ENCODE results near the gene GALNT18. TPM values are rescaled to one million over a fixed set of nuclear protein-coding genes. Genes with fewer than 3 reads are reported as not detected.

GALNT18 gene
- total and polyA plus RNA-seq, 2 of the 4 experiments (the other 2 are of a cell fraction), result 9.5 to 11.3 TPM

DNA sequence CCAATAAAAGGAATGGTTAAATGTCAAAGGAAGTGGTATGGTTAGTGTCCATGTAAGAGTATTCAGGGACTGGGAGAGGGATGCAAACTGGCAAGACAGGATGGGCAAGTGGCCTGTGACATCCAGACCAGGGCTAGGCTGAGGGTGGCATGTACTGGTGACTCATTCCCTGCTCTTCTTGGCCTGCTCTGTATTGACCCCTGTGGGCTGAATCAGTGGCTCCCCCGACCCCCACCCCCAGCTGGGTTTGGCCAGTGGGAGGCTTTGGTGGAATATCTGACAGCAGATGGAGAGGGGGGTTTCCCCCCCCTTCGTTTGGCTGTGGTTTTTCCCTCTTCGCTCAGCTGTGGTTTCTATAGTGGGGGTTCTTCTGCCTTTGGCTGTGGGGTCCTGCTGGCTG lies 356.5 kb downstream of the GALNT18 start:
- no peaks in the 10 kb centered on the region for H3K79me1 ChIP-seq (ENCODE audit: low read depth in 1 of 2, low read length in 2 of 2)
- no peak overlapping the region for H3K9ac ChIP-seq (ENCODE audit: low read depth, low read length)
- H2BK120ac ChIP-seq (ENCODE audit: low read depth, low read length), result no peak overlapping the region
- ATAC-seq (ENCODE audit: low read depth) (no peak), DNase-seq (no peak)
- H4K20me1 ChIP-seq (ENCODE audit: insufficient read depth, low read length), result no peaks in the 10 kb centered on the region
- peaks cover 18% of the 10 kb centered on the region for H3K27me3 ChIP-seq (ENCODE audit: control insufficient read depth, insufficient read depth, low read length)
- intact Hi-C loops (cut with micrococcal nuclease), result loop anchor here (10.0 kb wide), 1 partner anchor 519 kb away; no protein-coding TSS in a partner anchor
- H3K4me3 ChIP-seq (ENCODE audit: insufficient read depth, low read depth, low read length), result no peak overlapping the region
- no TSS peak for BruUV-seq (replicated peaks)
- H3K4me1 ChIP-seq (ENCODE audit: control insufficient read depth, insufficient read depth, low read length), result 0 out of 2 replicates have a peak, but pooled peaks cover 1% of the 10 kb centered on the region
- H3K56ac ChIP-seq (ENCODE audit: extremely low read depth, insufficient read depth, low read length), result no peak overlapping the region
- no peak overlapping the region for H2BK15ac ChIP-seq (ENCODE audit: low read depth, low read length)
- H3K9me3 ChIP-seq (ENCODE audit: control insufficient read depth, insufficient read depth, low read length), result no peaks in the 10 kb centered on the region
- H3K4ac ChIP-seq (ENCODE audit: low read depth, low read length), result no peak overlapping the region
- no peak overlapping the region for H2AK9ac ChIP-seq (replicated peaks; ENCODE audit: low read depth, low read length, poor library complexity)
- no peak overlapping the region for H4K8ac ChIP-seq (ENCODE audit: low read depth in 2 of 2, low read length in 2 of 2)
- no peak overlapping the region for H4K91ac ChIP-seq (ENCODE audit: insufficient read depth, low read depth, low read length)
- POLR2A ChIA-PET (ENCODE audit: unreplicated experiment), result no interaction called here
- H3K14ac ChIP-seq (replicated peaks; ENCODE audit: low read depth, low read length), result no peak overlapping the region
- no peak overlapping the region for H3K27ac ChIP-seq (ENCODE audit: insufficient read depth, low read length)
- no peak overlapping the region for H2AFZ ChIP-seq (replicated peaks; ENCODE audit: low read length, poor library complexity)
- in situ Hi-C loops (cut with MboI; ENCODE audit: low sequenced_read_pairs), result no loop called here
- H2AK5ac ChIP-seq (ENCODE audit: low read depth, low read length), result no peak overlapping the region
- no peaks in the 10 kb centered on the region for H3K36me3 ChIP-seq (ENCODE audit: control insufficient read depth, insufficient read depth, low read length)
- H3K4me2 ChIP-seq (ENCODE audit: low read depth, low read length), result no peak overlapping the region
- dilution Hi-C loops (cut with HindIII; ENCODE audit: low sequenced_read_pairs, unreplicated experiment), result no loop called here
- TF ChIP-seq MXI1 (IDR thresholded peaks at IDR 0.05; ENCODE audit: borderline replicate concordance, low read depth, low read length) (no peak), MAFK (IDR thresholded peaks at IDR 0.05; ENCODE audit: low read depth, low read length) (no peak), CHD1 (IDR thresholded peaks at IDR 0.05; ENCODE audit: low read depth, low read length) (no peak), POLR2A (IDR thresholded peaks at IDR 0.05; ENCODE audit: low read depth, low read length) (no peak), NFE2L2 (IDR thresholded peaks at IDR 0.05; ENCODE audit: low read depth, low read length) (no peak), FOS (IDR thresholded peaks at IDR 0.05; ENCODE audit: low read depth, low read length) (no peak), BHLHE40 (IDR thresholded peaks at IDR 0.05; ENCODE audit: low read depth, low read length) (no peak), RAD21 (IDR thresholded peaks at IDR 0.05; ENCODE audit: low read length) (no peak), MAZ (IDR thresholded peaks at IDR 0.05; ENCODE audit: borderline replicate concordance, low read depth, low read length) (no peak), RFX5 (IDR thresholded peaks at IDR 0.05; ENCODE audit: low read depth, low read length) (no peak)
- TF ChIP-seq, protein P1, sequence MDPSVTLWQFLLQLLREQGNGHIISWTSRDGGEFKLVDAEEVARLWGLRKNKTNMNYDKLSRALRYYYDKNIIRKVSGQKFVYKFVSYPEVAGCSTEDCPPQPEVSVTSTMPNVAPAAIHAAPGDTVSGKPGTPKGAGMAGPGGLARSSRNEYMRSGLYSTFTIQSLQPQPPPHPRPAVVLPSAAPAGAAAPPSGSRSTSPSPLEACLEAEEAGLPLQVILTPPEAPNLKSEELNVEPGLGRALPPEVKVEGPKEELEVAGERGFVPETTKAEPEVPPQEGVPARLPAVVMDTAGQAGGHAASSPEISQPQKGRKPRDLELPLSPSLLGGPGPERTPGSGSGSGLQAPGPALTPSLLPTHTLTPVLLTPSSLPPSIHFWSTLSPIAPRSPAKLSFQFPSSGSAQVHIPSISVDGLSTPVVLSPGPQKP (IDR thresholded peaks at IDR 0.05; ENCODE audit: borderline replicate concordance, low read depth, low read length), result no peak
- TF ChIP-seq, protein P2, sequence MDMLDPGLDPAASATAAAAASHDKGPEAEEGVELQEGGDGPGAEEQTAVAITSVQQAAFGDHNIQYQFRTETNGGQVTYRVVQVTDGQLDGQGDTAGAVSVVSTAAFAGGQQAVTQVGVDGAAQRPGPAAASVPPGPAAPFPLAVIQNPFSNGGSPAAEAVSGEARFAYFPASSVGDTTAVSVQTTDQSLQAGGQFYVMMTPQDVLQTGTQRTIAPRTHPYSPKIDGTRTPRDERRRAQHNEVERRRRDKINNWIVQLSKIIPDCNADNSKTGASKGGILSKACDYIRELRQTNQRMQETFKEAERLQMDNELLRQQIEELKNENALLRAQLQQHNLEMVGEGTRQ (IDR thresholded peaks at IDR 0.05; ENCODE audit: low read depth, low read length), result no peak
- TF ChIP-seq, protein P3, sequence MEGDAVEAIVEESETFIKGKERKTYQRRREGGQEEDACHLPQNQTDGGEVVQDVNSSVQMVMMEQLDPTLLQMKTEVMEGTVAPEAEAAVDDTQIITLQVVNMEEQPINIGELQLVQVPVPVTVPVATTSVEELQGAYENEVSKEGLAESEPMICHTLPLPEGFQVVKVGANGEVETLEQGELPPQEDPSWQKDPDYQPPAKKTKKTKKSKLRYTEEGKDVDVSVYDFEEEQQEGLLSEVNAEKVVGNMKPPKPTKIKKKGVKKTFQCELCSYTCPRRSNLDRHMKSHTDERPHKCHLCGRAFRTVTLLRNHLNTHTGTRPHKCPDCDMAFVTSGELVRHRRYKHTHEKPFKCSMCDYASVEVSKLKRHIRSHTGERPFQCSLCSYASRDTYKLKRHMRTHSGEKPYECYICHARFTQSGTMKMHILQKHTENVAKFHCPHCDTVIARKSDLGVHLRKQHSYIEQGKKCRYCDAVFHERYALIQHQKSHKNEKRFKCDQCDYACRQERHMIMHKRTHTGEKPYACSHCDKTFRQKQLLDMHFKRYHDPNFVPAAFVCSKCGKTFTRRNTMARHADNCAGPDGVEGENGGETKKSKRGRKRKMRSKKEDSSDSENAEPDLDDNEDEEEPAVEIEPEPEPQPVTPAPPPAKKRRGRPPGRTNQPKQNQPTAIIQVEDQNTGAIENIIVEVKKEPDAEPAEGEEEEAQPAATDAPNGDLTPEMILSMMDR (conservative IDR thresholded peaks at IDR 0.05; ENCODE audit: low read depth, low read length), result no peak
- no CpG with 5 or more reads among the region's 3 CpGs for WGBS, 2 experiments (ENCODE audit: extremely low coverage in 2 of 2, insufficient read length in 1 of 2)
- H3K18ac ChIP-seq (ENCODE audit: low read depth, low read length), result no peak overlapping the region
- no peak overlapping the region for H2BK20ac ChIP-seq (ENCODE audit: low read depth, low read length)
- no peak overlapping the region for H2BK5ac ChIP-seq (ENCODE audit: low read depth, low read length, poor library complexity, severe bottlenecking)
- no peaks in the 10 kb centered on the region for H3K9me1 ChIP-seq (ENCODE audit: insufficient read depth, low read length)
- CTCF ChIA-PET, result no interaction called here
- H4K5ac ChIP-seq (ENCODE audit: low read depth, low read length), result no peak overlapping the region
- no peak overlapping the region for H3K23ac ChIP-seq (ENCODE audit: low read depth, low read length)

All from IMR-90 (cell line).